Measurements from ENCODE around the gene PSMD8.

DNA sequence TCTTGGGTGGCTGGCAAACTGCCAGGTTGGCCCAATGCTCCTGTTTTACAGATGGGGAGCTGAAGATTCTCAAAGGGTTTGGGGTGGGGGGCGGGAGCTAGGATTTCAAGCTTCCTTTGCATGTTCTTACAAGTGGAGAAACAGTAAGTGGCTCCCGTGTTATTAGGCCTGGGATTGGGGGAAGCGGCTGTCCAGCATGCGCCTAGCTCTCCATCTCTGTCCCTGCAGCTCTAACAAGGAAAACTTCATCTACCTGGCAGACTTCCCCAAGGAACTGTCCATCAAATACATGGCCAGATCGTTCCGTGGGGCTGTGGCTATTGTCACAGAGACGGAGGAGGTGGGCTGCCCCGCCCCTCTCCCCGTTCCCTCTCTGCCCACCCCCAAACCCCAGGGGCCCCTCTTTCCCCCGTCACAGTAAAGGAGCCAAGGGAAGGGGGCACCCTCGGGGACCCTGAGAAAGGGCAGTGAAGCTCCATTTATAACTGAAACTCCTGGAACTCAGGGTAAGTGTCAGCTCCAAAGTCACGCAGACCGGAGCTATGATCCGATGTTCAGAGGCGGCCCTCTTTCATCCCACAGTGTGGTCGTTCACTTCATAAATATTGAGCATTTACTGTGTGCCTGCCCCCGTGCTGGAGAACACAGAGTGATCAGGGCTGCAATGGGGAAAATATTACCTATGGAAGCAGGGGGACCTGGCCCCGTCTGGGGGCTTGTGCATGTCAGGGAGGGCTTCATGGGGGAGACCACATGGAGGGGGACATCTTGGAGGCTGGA, 14.9 kb upstream of the PSMD8 start:
- TF ChIP-seq, protein P1, sequence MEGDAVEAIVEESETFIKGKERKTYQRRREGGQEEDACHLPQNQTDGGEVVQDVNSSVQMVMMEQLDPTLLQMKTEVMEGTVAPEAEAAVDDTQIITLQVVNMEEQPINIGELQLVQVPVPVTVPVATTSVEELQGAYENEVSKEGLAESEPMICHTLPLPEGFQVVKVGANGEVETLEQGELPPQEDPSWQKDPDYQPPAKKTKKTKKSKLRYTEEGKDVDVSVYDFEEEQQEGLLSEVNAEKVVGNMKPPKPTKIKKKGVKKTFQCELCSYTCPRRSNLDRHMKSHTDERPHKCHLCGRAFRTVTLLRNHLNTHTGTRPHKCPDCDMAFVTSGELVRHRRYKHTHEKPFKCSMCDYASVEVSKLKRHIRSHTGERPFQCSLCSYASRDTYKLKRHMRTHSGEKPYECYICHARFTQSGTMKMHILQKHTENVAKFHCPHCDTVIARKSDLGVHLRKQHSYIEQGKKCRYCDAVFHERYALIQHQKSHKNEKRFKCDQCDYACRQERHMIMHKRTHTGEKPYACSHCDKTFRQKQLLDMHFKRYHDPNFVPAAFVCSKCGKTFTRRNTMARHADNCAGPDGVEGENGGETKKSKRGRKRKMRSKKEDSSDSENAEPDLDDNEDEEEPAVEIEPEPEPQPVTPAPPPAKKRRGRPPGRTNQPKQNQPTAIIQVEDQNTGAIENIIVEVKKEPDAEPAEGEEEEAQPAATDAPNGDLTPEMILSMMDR (IDR thresholded peaks at IDR 0.05 in 8 of 11, conservative IDR thresholded peaks at IDR 0.05 in 3 of 11): no peak
- no peak for TF ChIP-seq POLR2A (IDR thresholded peaks at IDR 0.05)

Data from spleen (tissue), 7 donors.